Activated T-cell treated with anti-CD3 and anti-CD28 coated beads for 48 hours (primary cell): ENCODE results near the gene MCCC1.
"Not testable (repeated sequence)": the region's sequence is repeated elsewhere in the genome, so short reads cannot be mapped to it uniquely, and the experiment has no call there.

ENCODE experiments used
- DNase-seq: peaks from one replicate; pipeline ENCODE4 v3.0.0-alpha.2; 2020; ENCODE audit warnings: low read depth

Gene MCCC1

DNA sequence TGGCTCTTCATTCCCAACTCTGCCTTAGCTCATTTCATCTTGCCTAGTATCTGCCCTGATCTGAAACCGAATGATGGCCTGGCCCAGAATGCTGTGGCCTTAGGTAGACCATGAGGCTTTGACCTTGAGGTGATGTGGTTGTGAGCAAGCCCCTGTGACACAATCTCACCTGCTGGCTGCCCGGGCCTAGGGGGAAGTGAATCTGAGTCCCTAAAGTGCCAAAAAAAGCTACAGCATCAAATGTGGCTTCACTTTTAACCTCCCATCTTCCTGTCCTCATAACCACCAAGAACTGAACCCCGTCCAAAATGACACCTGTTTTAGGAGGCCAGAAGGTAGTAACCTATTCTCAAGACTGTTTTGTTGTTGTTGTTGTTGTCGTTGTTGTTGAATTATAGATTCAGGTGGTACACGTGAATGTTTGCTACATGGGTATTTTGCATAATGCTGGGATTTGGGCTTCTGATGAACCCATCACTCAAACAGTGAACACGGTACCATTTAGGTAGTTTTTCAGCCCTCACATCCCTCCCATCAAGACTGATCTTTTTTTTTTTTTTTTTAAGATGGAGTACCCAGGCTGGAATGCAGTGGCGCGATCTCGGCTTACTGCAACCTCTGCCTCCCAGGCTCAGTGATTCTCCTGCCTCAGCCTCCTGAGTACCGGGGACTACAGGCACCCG is 54.6 kb downstream of the MCCC1 start:
- no peak for DNase-seq

GRCh38 chr3:183038757-183039156 is 60.5 kb downstream of the MCCC1 start:
- no peak for DNase-seq

DNA sequence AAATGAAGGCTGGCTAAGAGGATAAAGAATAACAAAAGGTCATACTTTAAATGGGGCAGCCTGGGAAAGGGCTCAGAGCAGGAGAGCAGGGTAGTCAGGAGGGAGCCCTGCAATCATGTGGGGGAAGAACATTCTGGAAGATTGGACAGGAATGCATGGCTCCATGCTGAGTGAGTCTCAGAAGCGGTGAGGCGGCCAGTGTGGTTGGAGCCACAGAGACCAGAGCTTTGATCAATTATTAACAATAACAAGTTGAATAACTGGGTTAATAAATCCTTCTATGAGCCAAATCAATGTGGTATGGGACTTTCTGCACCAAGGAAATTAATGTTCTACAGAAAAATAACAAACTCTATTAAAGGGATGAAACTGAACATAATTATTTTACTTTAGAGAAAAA is 61.1 kb downstream of the MCCC1 start:
- DNase-seq: no peak

- no peak for DNase-seq
Measured at GRCh38 chr3:183033746-183034145, 65.5 kb downstream of the MCCC1 start.

DNA sequence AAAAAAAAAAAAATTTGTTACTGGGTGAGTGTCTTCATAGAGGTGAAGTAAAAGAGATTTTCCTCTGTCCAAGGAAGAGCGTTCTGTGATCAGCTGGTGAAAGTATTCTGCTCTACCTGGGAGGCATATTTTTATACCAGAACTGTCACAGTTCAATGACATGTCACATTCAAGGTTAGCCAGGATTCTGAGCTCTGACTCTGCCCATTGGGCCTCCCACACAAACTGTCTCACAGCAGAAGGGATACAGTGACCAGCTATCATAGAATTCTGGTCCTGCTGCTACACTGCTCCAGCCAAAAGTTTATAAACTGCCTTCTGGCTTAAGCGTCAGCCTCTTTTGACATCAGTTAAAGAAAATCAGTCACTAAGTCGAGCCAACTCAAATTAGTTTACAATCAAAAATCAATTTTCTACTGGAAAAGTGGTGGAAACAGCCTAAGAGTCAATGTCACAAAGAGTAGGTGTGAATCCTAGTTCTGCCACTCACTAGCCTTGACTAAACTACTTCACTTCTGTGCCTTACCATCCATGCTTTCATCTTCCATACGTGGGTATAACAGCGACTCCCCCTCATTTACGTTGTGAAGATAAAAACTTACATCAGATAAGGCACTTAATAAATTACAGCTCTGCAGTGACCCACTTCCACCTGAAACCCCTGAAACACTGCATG is 66.3 kb downstream of the MCCC1 start:
- no peak for DNase-seq

- DNase-seq: no peak
Measured at GRCh38 chr3:183031826-183032225, 67.5 kb downstream of the MCCC1 start.

DNA sequence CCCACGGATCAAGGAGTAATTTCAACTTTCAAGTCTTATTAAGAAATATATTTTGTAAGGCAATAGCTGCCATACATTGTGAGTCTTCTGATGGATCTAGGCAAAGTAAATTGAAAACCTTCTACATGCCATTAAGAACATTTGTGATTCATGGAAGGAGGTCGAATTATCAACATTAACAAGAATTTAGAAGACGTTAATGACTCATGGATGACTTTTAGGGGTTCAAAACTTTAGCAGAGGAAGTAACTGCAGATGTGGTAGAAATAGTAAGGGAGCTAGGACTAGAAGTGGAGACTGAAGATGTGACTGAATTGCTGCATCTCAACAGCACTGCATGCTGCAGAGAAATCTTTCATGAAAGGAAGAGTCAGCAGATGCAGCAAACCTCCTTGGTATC is 70.9 kb downstream of the MCCC1 start:
- DNase-seq: no peak

DNA sequence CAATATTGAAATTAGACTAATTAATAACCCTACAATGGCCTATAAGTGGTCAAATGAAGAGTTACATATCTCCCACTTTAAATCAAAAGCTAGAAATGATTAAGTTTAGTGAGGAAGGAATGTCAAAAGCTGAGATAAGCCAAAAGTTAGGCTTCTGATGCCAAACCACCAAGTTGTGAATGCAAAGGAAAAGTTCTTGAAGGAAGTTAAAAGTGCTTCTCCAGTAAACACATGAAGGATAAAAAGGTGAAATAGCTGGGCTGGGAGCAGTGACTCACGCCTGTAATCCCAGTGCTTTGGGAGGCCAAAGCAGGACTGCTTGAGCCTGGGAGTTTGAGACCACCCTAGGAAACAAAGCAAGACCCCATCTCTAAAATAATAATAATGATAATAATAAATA is 72.0 kb downstream of the MCCC1 start:
- DNase-seq: no peak

DNA sequence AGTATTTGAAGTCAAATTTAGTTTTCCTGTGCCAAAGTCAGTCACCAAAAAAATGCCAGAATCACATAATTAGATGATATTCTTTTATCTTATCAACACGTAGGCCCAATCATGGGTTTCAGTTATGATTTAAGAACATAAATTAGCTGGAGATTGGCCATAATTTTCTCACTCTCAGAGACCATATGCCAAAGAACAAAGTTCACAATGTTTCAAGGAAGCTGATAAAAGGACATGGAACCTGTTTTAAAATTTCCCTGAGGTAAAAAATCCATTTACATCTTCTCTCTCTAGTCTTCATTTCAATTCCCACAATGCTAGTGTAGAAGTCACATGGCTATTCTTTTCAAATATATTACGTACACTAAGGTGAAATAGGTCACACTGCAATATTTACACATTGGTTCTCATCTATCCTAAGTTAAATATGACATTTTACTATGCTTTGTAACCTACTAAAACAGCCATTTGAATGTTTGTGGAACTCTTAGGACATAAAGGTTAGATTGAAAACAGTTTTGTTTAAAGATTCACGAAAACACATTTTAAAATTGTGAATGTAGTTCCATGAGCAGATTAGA is 76.3 kb downstream of the MCCC1 start:
- no peak for DNase-seq

DNA sequence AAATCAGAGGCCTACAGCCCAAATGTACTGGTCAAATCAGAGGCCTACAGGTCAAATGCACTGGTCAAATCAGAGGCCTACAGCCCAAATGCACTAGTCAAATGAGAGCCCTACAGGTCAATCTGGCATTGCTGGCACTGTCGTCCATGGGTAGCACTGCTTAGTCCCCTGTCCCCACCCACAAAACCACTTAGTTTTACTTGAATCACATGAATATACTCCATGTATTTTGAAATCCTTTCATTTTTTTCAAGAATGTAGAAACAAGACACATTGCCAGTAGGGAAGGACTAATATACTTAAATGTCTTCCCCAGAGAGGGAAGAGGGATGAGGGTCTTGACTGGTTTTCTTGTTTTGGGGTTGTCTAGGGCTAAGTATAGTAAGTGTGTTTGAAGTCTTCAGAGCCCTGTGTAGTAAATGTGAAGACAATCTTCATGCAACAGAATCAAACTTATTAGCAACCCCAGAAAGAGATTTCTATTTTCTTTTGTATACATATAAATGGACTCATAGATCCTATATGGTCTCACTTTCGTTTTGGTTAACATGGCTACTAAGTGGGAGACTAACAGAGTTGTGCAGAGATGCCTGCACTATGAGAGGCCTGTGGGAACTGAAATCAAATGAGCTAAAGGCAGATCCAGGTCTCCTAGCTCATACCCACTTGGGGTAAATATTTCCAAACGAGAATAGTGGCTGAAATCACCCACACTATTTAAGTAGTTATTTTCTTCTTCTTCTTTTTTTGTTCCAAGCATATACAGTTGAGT is 80.7 kb downstream of the MCCC1 start:
- DNase-seq: no peak

GRCh38 chr3:183015185-183015584 is 84.1 kb downstream of the MCCC1 start:
- no peak for DNase-seq

GRCh38 chr3:183013856-183014255 is 85.4 kb downstream of the MCCC1 start:
- DNase-seq: no peak

DNA sequence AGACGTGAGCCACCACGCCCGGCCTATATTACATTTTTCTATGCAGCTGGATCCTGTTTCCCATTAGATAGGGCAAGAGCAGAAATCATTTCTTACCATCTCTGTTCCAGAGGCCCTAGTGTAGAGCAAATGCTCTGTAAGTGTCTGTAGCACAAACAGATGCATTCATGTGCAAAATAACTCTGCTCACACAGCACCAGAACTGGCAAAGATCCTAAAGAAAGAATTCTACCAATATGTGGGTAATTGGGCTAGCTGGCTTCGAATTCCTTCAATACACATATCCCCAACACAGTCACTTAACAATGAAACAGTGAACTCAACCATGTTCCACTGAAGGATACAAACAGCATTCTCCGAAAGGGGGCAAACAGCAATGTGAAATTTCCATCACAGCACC is 86.2 kb downstream of the MCCC1 start:
- DNase-seq: no peak

- no peak for DNase-seq
Measured at GRCh38 chr3:183008800-183009199, 90.5 kb downstream of the MCCC1 start.

- DNase-seq: no peak
Measured at GRCh38 chr3:183008303-183008702, 91.0 kb downstream of the MCCC1 start.

GRCh38 chr3:183006396-183007002 is 92.8 kb downstream of the MCCC1 start:
- no peak for DNase-seq

DNA sequence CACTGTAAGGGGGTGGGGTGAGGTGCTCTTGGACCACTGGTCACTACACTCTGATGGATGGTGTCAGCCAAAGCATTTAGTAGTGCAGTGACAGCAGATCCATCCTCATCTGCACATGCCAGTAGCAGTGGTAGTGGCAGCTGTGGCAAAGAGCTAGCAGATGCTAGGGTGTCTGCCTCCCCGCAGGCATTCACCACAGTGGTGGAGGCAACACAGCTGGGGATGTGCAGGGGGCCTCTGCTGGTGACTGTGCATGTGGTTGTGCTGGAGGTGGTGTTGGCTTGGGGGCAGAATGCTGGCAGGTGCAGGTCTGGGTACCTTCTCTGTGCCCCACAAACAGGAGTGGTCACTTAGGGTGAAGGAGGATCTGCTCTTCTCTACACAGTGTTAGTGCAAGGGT is 99.5 kb downstream of the MCCC1 start:
- DNase-seq: no peak

DNA sequence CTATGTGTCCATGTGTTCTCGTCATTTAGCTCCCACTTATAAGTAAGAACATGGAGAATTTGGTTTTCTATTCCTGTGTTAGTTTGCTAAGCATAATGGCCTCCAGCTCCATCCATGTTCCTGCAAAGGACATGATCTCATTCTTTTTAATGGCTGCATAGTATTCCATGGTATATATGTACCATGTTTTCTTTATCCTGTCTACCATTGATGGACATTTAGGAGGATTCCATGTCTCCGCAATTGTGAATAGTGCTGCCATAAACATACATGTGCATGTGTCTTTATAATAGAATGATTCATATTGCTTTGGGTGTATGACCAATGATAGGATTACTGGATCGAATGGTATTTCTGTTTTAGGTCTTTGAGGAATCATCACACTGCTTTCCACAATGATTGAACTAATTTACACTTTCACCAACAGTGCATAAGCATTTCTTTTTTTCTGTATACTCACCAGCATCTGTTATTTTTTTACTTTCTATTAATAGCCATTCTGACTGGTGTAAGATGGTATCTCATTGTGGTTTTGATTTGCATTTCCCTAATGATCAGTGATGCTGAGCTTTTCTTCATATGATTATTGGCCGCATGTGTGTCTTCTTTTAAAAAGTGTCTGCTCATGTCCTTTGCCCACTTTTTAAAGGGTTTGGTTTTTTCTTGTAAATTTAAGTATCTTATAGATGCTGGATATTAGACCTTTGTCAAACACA is 105.7 kb downstream of the MCCC1 start:
- DNase-seq: not testable (repeated sequence)

- no peak for DNase-seq
Measured at GRCh38 chr3:182989566-182989965, 109.7 kb downstream of the MCCC1 start.

DNA sequence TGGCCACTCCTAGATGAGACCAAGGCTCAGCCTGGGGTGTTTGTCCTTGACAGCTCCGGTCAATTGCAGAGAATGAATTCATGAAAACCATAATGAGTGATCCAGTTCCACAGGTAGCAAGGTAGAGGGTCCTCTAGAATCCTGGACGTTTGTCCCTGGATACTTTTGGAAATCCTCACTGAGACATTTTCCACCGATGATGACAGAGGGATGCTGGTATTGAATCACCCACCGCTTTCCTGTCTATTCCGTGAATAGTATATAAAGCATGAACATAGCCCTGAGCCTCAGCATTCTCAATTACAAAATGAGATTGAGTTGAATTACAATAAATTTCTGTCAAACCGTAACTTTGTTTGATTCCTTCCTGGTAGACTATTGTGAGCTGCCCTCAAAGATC is 113.3 kb downstream of the MCCC1 start:
- no peak for DNase-seq

GRCh38 chr3:182983876-182984275 is 115.4 kb downstream of the MCCC1 start:
- no peak for DNase-seq

DNA sequence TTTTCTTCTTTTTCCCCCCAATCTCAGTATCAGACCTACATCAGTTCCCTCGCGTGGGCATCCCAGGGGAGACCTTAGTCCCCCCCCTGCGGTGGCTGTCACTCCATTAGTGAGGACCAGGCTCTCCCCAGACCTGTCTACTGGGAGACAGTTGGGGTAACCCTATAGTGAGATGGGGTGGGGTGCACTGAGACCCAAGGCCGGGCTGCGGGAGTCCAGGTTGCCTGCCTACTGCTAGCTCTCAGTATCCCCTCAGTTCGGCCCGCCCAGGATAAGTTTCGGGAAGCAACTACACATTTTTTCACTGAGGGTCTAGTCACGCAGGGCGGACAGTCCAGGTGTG is 118.3 kb downstream of the MCCC1 start:
- DNase-seq: no peak
